ENCODE results near the gene DHFR. TPM values are rescaled to one million over a fixed set of nuclear protein-coding genes. Genes with fewer than 3 reads are reported as not detected.

DHFR gene
- total and polyA plus RNA-seq, 10 donors, result 8.6 to 23.0 (median 16.3) TPM

DNA sequence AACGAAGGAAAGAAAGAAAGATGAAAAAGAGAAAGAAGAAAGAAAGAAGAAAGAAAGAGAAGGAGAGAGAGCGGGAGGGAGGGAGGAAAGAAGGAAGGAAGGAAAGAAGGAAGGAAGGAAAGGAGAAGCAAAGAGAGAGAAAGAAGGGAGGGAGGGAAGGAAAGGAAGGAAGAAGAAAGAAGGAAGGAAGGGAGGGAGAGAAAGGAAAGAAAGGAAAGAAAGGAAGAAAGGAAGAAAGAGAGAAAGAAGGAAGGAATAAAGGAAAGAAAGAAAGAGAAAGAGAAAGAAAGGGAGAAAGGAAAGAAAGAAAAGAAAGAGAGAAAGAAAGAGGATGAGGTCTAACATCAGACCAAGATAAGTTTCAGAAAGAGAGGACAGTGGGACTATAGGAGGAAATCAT is 75.7 kb downstream of the DHFR start:
- intact Hi-C loops (cut with DNase I; ENCODE audit: low total_unique reads), result no loop called here
- Histone ChIP-seq H3K4me3 (no peak overlapping the region), H3K36me3 (no peaks in the 10 kb centered on the region), H3K9me3 (peaks cover 0 to 6% (median 0%) of the 10 kb centered on the region in 8 donors), H3K4me1 (no peaks in the 10 kb centered on the region), H3K27ac (no peak overlapping the region), H3K27me3 (replicated peaks in 1 of 7) (peaks cover 0 to 14% (median 3%) of the 10 kb centered on the region in 7 donors)
- WGBS, 5 donors, result 91 to 100% (median 97%) methylated on average over 2 of the region's 2 CpGs
- DNase-seq, result no peak
- TF ChIP-seq POLR2A (IDR thresholded peaks at IDR 0.05) (no peak), POLR2AphosphoS5 (IDR thresholded peaks at IDR 0.05) (no peak), CTCF (IDR thresholded peaks at IDR 0.05 in 8 of 11, conservative IDR thresholded peaks at IDR 0.05 in 3 of 11) (no peak)

DNA sequence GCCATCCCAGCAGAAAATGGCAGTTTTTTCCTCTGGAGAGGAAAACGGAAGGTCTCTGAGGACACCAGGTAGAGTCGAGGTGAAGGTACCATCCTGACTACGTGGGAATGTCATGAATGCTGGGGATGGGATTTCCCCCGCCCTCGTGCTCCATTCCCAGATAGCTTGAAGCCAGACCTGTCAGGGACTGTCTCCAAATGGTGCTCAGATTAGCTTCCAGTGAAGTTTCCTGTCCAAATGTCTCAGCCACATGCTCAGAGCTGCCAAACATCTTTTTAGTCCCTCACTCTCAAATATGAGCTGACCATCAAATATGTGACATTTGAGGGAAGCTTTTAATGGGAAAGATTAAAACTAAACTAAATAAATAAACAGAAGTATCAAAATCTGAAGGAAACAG is 77.1 kb downstream of the DHFR start:
- Histone ChIP-seq H3K27ac (no peak overlapping the region), H3K36me3 (no peaks in the 10 kb centered on the region), H3K4me1 (no peaks in the 10 kb centered on the region), H3K27me3 (replicated peaks in 1 of 7) (peaks cover 0 to 27% (median 9%) of the 10 kb centered on the region in 7 donors), H3K4me3 (no peak overlapping the region), H3K9me3 (peaks cover 0 to 6% (median 0%) of the 10 kb centered on the region in 8 donors)
- no peak for DNase-seq
- intact Hi-C loops (cut with DNase I; ENCODE audit: low total_unique reads), result no loop called here
- no peak for TF ChIP-seq CTCF (IDR thresholded peaks at IDR 0.05 in 8 of 11, conservative IDR thresholded peaks at IDR 0.05 in 3 of 11)
- no peak for TF ChIP-seq POLR2AphosphoS5 (IDR thresholded peaks at IDR 0.05)
- no peak for TF ChIP-seq POLR2A (IDR thresholded peaks at IDR 0.05)
- WGBS, 5 donors, result 49 to 68% (median 51%) methylated on average over 5 of the region's 5 CpGs

GRCh38 chr5:80576383-80576782 is 78.4 kb downstream of the DHFR start:
- 76 to 86% (median 81%) methylated on average over 5 of the region's 5 CpGs for WGBS, 5 donors
- no peak overlapping the region for H3K4me3 ChIP-seq
- H3K27me3 ChIP-seq (replicated peaks in 1 of 7), result peaks cover 0 to 40% (median 20%) of the 10 kb centered on the region in 7 donors
- no peak for DNase-seq
- H3K9me3 ChIP-seq, result peaks cover 0 to 6% (median 0%) of the 10 kb centered on the region in 8 donors
- no peaks in the 10 kb centered on the region for H3K36me3 ChIP-seq
- intact Hi-C loops (cut with DNase I; ENCODE audit: low total_unique reads), result no loop called here
- no peaks in the 10 kb centered on the region for H3K4me1 ChIP-seq
- no peak for TF ChIP-seq CTCF (IDR thresholded peaks at IDR 0.05 in 8 of 11, conservative IDR thresholded peaks at IDR 0.05 in 3 of 11)
- TF ChIP-seq POLR2A (IDR thresholded peaks at IDR 0.05), result no peak
- TF ChIP-seq POLR2AphosphoS5 (IDR thresholded peaks at IDR 0.05), result no peak
- H3K27ac ChIP-seq, result no peak overlapping the region

Small RNAs within 50 kb of the gene (small RNA-seq; reads per million reads assigned to genes)
- 0 reads per million in 4 donors for gene DBIP2
- gene MTRNR2L2, result 0 reads per million in 4 donors

Other genes with a start within 250 kb of the DHFR start
- gene ZFYVE16, start 246.9 kb downstream of the DHFR start, total RNA-seq, result 10 to 100 TPM; 41.3 to 67.8 (median 55.8) TPM
- gene ZFYVE16, start 246.9 kb downstream of the DHFR start, polyA plus RNA-seq, result 10 to 100 TPM in 1 of 3 donors, 1 to 10 TPM in 2; 8.5 to 12.2 (median 9.5) TPM
- 1 to 10 TPM; 2.0 to 6.6 (median 3.5) TPM for gene FAM151B, start 166.9 kb downstream of the DHFR start, total RNA-seq
- gene FAM151B, start 166.9 kb downstream of the DHFR start, polyA plus RNA-seq, result under 1 TPM; 0.35 to 0.70 (median 0.44) TPM
- gene ANKRD34B, start 84.7 kb downstream of the DHFR start, total RNA-seq, result 1 to 10 TPM in 1 of 7 donors, under 1 TPM in 6; 0.09 to 2.0 (median 0.50) TPM
- gene ANKRD34B, start 84.7 kb downstream of the DHFR start, polyA plus RNA-seq, result under 1 TPM; 0.06 to 0.54 (median 0.09) TPM
- 10 to 100 TPM; 11.7 to 17.0 (median 15.8) TPM for gene MSH3, start 331 bp downstream of the DHFR start, total RNA-seq
- 1 to 10 TPM; 2.3 to 3.4 (median 2.6) TPM for gene MSH3, start 331 bp downstream of the DHFR start, polyA plus RNA-seq